HG03064 (cell line): ENCODE data around the gene LRRN2.

Source experiments
- ATAC-seq: cut with Tn5 transposase; IDR thresholded peaks from one replicate; pipeline ENCODE4 v1.9.1; 2021; ENCODE audit warnings: low read depth; ENCODE audit not compliant: unreplicated experiment

Gene LRRN2

DNA sequence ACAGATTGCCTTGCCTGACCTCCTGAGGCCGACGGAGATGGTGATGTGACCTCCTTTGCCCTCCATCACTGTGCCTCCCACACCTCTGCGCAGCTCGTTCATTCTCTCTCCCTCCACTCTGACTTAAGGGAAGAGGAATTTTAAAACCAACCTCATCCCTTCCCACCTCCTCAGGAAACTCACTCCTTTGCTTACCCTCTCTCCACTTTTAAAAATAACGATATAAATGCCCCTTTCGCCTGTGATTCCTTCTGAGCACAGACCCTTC lies 21.2 kb downstream of the LRRN2 start:
- no peak for ATAC-seq

DNA sequence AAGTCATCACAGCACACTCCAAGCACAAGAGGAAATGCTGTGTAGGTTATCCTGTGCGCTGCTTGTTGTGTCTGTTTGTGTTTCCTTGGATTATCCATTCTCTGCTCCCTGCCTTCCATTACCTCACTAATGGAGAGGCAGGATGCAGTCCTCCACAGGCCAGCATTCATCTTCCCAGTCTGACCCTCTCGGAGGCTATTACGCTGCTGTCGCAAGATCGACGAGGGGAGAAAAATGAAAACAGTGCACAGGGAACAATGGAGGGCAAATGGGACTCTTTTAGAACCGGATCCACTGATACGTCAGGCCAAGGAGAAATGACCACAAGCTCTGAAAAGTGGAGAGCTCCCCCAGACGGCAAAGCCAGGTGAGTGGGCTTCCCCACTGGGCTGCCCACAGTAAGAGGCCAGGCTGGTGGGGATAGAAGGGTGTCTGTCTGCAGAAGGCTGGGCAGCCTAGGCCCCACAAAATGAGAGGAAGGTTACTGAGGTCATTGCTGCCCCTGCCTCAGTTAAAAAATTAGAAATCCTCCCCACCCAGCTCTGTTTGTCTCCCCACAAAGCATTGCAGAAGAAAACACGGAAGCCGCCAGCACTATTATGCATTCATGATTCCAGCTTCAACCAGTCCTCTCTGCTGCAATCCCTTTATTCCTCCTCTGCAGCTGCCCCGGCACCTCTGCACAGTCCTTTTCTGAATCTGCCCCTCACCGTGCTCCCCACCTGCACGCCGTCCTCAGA lies 21.7 kb downstream of the LRRN2 start:
- ATAC-seq = no peak

DNA sequence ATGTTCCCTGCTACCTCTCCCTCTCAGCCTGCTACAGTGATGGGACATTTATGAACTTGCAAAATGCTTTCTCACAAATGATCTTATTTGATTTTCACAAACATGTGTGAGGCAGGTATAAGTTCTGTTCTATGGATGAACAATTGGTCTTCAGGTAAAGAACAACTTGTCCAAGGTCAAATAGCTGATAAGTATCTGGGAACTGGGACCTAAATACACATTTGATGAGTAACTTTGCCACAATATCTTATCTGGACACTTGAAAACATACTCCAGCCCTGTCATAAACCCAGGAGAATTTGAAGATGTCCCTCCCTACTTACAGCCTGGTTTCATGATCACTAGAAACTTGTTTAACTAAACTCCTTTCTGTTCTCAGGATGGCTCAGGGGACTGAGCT lies 23.0 kb downstream of the LRRN2 start:
- ATAC-seq = no peak

DNA sequence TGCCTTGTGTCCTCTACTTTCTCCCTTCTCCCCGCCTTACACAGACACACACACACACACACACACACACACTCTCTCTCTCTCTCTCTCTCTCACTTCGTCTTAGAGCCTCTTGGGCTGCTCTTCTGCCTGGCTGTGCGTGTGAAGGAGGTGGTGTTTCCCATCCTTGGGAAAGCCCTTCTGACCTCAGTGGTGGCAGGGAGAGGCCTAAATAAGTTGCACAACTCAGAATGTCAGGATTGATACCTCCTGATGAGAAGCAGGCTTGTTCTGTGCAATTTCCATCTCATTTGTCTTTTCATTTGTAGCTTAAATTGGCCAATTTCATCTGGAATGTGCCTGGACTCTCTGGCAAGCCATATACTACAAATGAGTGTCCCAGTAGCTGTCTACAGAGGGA lies 25.0 kb downstream of the LRRN2 start:
- ATAC-seq = no peak

DNA sequence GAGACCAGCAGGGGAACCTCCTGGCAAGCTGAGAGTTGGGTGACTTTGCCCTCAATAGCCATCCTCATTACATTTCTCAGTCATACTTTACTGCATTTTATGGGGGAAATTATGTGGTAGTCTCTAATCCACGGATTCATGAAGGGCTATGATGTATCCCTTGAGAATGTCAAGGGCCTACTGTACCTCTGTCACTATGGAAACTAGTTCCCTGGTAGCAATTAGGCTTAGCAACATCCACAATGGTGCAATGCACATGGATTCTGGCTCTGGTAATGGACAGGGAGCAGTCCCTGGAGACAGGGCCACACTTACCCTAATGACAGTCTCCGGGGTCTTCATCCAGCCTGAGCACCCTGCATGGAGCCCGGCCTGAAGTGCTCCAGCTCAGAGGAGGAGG lies 26.5 kb downstream of the LRRN2 start:
- ATAC-seq = no peak

DNA sequence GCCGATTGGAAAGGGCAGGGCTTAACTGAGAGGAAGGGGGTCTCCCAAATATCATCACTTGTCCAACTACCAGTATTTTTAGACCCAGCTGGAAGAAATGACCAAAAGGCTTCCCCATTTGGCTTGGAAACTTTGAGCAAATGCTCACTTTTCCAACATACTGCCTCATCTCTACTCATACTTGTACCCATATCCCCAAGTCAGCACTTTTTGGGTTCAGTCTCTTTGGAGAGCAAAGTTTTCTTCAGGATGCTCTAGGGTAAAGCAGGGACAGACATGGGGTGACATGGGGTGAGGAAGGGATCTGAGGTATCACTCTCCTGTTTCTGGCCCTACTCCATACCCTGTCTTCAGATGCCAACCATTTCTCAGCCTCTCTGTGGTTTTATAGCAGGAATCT lies 27.2 kb downstream of the LRRN2 start:
- no peak for ATAC-seq

DNA sequence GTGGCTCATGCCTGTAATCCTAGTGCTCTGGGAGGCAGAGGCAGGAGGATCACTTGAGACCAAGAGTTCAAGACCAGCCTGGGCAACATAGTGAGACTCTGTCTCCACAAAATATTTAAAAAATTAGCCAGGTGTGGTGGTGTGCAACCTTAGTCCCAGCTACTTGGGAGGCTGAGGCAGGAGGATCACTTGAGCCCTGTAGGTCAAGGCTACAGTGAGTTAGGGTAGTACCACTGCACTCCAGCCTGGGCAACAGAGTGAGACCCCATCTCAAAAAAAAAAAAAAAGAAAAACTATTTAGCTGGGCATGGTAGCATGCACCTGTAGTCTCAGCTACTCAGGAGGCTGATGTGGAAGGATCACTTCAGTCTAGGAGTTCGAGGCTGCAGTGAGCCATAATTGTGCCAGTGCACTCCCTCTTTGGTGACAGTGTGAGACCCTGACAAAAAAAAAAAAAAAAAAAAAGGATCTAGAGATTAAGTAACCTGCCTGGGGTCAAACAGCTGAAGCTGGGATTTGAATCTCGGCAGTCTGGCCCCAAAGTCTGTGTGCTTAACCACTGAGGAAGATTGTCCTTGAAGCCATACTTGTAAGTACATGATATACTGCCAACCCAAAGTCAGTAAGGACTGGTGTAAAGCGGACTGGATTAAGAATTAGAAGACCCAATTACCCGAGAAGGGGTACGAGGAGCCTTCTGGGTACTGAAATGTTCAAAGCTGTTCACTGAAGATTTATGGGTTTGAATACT lies 31.8 kb downstream of the LRRN2 start:
- ATAC-seq = no peak

DNA sequence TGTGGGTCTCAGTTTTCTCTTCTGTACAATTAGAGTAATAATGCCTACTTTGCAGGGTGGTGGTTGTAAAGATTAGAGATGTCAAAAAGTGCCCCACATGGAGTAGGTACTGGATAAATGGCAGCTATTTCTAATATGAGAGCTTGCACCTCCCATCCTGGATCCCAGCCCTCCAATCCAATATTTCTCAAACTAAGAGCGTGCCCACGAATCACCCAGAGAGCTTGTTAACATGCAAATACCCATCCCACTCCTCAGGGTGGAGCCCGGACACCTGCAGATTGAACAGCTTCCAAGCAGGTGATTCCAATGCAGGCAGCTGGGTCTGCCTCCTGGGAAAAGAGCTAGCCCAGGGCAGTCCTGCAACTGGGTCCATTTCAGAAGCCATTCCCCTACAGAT lies 33.0 kb downstream of the LRRN2 start:
- no peak for ATAC-seq

DNA sequence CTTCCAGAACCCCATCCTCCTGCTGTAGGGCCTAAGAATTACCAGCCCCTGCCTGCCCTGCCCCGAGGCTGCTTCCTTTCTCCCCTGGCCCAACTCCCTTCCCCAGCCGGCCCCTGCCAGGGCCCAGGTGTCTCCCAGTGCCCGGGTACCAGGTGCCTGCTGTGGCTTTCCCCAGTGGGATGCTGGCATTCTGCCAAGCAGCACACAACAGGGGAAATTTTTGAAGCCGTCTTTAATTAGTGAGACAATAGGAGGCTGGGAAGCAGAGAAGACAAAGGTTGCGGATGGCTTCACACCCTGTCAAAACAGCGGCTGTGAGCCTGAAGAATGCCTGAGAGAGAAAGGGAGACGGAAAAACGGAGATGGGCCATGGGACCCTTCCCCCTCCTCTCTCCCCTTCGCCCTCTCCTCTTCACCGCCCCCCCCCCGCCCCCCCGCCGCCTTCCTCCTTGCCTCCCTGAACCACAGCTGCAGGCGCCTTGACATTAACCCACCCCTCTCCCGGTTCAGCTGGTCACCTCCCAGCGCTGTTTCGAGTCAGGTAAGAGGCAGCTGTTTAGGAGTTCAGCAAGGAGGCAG lies 33.6 kb downstream of the LRRN2 start:
- no peak for ATAC-seq

DNA sequence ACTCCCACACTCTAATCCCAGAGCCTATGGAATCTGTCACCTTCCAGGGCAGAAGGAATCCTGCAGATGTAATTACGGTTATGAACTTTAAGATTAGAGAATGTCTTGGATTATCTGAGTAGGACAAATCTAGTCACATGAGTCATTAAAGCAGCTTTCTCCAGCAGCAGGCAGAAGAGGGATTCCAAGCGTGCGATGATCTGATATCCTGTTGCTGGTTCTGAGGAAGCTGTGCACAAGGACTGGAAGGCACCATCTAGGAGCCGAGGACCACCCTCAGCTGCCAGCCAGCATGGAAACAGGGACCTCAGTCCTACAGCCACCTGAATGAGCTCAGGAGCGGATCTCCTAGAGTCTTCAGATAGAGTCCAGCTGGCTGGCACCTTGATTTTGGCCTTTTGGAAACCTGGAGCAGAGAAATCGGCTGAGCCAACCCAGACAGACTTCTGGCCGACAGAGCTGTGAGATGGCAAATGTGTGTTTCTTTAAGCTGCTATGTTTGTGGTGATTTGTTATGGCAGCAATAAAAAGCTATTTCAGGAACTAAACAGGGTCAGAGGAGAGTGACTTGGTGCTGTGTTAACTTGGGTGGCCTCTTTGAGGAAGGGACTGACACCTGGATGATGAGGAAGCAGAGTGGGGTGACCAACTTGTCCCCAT lies 34.5 kb downstream of the LRRN2 start:
- no peak for ATAC-seq

DNA sequence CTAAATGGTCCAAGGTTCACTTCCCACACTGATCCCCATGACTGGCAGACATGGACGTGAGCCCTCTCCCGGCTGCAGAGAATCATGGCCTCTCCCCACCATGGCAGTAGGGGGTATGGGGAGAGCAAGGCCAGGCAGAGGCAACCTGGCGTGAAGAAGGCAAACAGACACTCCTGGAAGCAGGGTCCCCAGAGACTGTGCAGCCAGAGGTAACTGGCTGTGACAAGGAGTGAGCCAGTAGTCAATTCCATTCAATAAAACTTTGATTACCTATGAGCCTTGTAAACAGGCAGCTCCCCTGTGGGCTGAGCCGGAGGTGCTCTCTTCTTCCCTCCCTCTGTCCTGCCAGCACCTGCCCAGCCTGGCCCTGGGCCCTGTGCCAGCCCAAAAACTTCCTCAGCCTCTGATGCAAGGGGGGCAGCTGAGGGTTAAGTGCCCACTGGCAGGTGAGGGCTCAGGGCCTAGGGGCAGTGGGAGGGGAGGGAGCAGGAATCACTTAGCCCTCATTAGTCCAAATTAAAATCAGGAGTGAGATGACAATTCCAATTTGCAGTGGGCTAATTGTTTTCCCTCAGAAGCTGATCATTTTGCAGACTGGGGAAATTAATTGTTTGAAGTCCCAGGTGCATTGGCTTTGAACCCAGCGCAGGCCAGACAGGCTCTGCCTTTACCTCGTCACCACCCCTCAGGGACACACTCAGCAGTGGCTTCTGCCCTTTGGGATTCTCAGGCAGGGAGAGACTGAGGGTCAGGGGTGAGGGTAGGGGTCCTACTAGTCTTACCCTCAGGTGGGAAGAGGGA lies 35.6 kb downstream of the LRRN2 start:
- ATAC-seq = no peak

DNA sequence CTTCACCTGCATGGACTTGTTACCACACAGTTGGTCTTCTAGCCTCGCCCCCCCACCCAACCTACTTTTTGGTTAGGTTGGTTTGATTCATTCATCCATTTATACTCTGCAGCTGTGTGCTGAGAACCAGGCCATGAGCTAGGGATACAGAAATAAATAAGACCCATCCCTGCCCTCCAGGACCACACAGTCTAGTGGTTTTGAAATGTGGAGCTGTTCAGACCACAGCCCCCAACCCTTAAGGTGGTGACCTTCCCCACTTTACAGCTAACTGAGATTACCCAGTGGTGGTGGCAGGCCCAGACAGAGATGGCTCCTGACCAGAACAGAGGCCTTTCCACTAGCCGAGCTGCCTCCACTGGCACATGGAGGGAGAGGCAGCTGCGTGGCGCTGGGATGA lies 37.0 kb downstream of the LRRN2 start:
- ATAC-seq = no peak

DNA sequence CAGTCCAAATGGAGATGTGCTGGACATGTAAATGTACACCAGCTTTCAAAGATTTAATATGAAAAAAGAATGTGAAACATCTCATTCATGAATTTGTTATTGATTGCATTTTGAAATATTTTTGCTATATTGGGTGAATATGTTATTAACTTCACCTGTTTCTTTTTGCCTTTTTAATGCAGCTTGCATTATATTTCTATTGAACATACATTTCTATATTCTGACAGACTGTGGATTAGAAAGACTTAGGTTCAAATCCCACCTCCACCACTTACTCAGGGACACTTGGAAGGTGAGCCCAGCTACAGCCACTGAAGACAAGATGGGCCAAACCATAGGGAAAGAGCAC lies 37.8 kb downstream of the LRRN2 start:
- ATAC-seq = no peak

DNA sequence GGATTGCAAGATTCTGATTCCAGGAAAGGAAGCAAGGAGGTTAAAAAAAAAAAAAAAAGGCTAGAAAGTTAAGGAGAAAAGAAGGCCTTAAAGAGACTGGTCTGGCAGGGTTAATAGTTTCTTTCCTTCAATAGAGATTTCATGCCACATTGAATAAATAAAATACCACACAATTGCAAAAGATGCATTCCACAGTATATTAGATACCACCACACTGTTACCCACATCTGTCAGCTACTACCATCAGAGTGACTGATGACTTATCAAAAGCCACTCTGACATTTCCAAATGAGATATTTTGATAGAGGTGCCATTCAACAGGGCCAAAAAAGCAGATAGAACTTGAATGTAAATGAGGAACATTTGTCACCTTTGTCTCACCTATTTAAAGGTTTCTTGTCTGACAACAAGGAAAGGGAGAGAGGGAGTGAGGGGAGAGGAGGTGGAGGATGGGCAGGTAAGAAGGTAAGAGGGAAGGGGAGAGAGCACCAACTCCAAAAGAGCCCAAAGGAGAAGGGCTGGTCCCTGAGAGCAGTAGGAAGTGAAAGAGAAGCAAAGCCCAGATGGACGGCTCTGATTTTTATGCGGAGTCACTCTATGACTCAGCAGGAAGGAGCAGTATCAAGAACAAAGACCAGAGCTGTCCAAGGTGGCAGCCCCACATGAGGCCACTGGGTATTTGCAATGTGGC lies 38.3 kb downstream of the LRRN2 start:
- no peak for ATAC-seq

DNA sequence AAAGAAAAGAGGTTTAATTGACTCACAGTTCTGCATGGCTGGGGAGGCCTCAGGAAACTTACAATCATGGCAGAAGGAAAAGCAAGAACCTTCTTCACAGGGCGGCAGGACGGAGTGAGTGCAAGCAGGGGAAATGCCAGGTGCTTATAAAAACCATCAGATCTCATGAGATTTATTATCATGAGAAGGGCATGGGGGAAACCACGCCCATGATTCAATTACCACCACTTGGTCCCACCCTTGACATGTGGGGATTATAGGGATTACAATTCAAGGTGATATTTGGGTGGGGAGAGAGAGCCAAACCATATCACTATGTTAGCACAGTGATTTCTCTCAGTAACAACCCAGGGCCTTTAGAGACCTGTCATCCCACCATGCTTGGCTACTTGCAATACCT lies 39.9 kb downstream of the LRRN2 start:
- no peak for ATAC-seq

DNA sequence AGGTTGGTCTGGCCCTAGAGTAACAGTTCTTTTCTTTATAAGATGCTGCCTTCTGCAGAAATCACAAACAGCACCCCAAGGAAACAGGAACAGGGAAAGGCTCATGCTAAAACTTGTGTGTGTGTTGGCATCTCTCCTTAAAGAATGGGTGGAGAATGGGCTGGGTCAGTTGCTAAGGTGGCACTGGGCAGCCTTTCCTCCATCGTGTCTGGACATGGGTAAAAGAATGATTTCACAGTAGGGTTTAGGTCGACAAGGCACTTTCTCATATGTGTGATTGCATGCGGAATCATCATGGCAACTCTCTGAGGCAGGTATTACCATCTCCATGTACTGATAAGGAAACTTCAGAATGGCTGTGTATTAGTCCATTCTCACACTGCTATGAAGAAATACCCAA lies 40.3 kb downstream of the LRRN2 start:
- ATAC-seq = no peak

DNA sequence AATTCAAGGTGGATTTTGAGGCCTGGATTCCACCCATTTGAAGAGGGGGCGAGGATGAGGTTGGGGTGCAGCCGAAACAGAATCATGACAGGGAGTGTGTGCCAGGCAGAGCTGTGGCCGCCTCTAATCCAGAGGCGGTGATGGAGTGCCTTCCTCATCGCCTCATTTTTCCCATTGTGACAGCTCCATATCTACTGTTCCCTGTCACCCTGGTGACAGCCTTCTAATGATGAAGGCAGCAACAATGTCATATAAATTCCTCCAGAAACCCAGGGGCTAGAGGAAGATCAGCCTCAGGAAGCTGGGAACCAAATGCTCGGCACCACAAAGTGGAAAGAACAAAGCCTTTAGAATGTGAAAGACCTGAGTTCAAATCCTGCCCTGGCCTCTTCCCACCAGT lies 42.0 kb downstream of the LRRN2 start:
- ATAC-seq = no peak

DNA sequence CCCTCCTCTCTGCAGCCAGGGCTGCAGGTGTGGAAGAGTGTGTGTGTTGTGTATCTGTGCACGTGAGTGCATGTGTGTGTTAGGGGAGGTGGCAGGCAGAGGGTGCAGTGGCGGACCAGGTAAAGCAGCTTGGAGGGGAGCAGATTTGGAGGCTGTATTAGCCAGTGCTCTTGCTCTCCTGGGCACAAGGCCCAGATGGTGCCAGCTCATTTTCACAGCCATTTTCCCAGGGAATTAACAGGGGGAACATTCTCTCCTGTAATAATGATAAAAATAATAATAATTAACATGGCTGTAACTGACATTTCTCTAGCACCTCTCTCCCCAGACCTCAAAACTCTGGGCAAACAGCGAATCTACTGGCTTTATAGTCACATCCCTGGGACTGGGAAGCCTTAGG lies 43.6 kb downstream of the LRRN2 start:
- no peak for ATAC-seq

DNA sequence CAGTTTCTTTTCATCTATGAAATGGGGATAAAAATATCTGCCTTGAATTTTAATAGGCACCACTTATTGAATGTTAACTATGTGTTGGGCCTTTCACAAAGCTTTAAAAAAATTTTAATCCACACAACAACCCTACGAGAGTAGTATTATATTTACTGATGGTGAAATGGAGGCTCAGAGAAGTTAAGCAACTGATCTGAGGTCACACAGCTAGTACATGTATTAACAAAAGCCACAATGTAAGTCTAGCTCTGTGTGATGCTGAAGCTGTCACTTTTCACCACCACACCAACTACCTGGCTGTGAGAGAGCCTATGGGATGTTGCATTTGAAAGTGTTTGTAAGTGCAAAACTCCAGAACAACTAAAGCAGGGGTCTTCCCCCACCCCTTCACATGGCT lies 44.1 kb downstream of the LRRN2 start:
- ATAC-seq = no peak

DNA sequence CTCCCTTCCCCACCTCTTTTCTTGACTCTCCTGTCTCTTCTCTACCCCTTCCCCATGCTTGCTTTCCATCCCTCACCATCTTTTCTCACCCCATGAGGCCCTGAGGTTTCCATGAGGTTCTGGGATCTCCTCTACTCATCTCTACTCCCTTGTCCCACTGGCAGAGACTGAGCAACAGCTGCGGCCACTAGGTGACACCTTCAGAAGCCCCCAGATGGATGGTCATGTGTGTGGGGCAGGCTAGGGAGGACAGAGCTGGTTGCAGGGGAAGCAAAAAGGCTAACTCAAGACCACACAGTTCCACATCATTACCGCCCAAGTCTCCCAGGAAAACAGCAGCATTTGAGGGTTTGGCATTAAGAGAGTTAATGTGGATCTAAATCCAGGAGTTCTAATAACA lies 45.0 kb downstream of the LRRN2 start:
- ATAC-seq = no peak
